ENCODE results near the gene VPS13D.

- TF ChIP-seq NFIC (IDR thresholded peaks at IDR 0.05) (no peak), CEBPB (IDR thresholded peaks at IDR 0.05) (no peak), TEAD4 (IDR thresholded peaks at IDR 0.05) (no peak), MAX (IDR thresholded peaks at IDR 0.05) (no peak), RAD21 (IDR thresholded peaks at IDR 0.05; ENCODE audit: low read depth) (no peak), TAF1 (IDR thresholded peaks at IDR 0.05; ENCODE audit: low read depth) (no peak), EP300 (IDR thresholded peaks at IDR 0.05; ENCODE audit: borderline replicate concordance) (no peak), CREB1 (IDR thresholded peaks at IDR 0.05; ENCODE audit: low read depth) (no peak)
- TF ChIP-seq, protein P1, sequence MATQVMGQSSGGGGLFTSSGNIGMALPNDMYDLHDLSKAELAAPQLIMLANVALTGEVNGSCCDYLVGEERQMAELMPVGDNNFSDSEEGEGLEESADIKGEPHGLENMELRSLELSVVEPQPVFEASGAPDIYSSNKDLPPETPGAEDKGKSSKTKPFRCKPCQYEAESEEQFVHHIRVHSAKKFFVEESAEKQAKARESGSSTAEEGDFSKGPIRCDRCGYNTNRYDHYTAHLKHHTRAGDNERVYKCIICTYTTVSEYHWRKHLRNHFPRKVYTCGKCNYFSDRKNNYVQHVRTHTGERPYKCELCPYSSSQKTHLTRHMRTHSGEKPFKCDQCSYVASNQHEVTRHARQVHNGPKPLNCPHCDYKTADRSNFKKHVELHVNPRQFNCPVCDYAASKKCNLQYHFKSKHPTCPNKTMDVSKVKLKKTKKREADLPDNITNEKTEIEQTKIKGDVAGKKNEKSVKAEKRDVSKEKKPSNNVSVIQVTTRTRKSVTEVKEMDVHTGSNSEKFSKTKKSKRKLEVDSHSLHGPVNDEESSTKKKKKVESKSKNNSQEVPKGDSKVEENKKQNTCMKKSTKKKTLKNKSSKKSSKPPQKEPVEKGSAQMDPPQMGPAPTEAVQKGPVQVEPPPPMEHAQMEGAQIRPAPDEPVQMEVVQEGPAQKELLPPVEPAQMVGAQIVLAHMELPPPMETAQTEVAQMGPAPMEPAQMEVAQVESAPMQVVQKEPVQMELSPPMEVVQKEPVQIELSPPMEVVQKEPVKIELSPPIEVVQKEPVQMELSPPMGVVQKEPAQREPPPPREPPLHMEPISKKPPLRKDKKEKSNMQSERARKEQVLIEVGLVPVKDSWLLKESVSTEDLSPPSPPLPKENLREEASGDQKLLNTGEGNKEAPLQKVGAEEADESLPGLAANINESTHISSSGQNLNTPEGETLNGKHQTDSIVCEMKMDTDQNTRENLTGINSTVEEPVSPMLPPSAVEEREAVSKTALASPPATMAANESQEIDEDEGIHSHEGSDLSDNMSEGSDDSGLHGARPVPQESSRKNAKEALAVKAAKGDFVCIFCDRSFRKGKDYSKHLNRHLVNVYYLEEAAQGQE (IDR thresholded peaks at IDR 0.05; ENCODE audit: low read depth), result no peak
- TF ChIP-seq, protein P2, sequence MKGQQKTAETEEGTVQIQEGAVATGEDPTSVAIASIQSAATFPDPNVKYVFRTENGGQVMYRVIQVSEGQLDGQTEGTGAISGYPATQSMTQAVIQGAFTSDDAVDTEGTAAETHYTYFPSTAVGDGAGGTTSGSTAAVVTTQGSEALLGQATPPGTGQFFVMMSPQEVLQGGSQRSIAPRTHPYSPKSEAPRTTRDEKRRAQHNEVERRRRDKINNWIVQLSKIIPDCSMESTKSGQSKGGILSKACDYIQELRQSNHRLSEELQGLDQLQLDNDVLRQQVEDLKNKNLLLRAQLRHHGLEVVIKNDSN (IDR thresholded peaks at IDR 0.05), result no peak
Measured at GRCh38 chr1:12320486-12320885, 90.7 kb downstream of the VPS13D start.
